NCI-H1417 treated with DMSO at 0.1 percent for 48 hours (cell line): ENCODE results near the gene ZBTB45.

Source experiments
- DNase-seq: peaks from one replicate; lab custom pipeline; 2025; lab: John Stamatoyannopoulos, UW

Gene ZBTB45

GRCh38 chr19:58538257-58539168 lies 18.9 kb upstream of the ZBTB45 start:
- peak; percentile 1 for DNase-seq

- DNase-seq = no peak
Measured at GRCh38 chr19:58536852-58537798, 17.5 kb upstream of the ZBTB45 start.

GRCh38 chr19:58535857-58536256 lies 16.2 kb upstream of the ZBTB45 start:
- no peak for DNase-seq

- no peak for DNase-seq
Measured at GRCh38 chr19:58531034-58531840, 11.6 kb upstream of the ZBTB45 start.

- DNase-seq = no peak
Measured at GRCh38 chr19:58529405-58529804, 9.8 kb upstream of the ZBTB45 start.

- DNase-seq = no peak
Measured at GRCh38 chr19:58522709-58523108, 3.1 kb upstream of the ZBTB45 start.

- no peak for DNase-seq
Measured at GRCh38 chr19:58521651-58522050, 2.0 kb upstream of the ZBTB45 start.

- no peak for DNase-seq
Measured at GRCh38 chr19:58520257-58520599, 618 bp upstream of the ZBTB45 start.

GRCh38 chr19:58519087-58519354 lies 589 bp downstream of the ZBTB45 start:
- DNase-seq = peak; percentile 35

- no peak for DNase-seq
Measured at GRCh38 chr19:58518256-58519086, 1.1 kb downstream of the ZBTB45 start.

GRCh38 chr19:58516964-58517833 lies 2.4 kb downstream of the ZBTB45 start:
- DNase-seq = no peak

- no peak for DNase-seq
Measured at GRCh38 chr19:58516246-58516836, 3.3 kb downstream of the ZBTB45 start.

- no peak for DNase-seq
Measured at GRCh38 chr19:58515259-58515658, 4.4 kb downstream of the ZBTB45 start.

- DNase-seq = no peak
Measured at GRCh38 chr19:58514564-58515022, 5.0 kb downstream of the ZBTB45 start.

- DNase-seq = peak; percentile 13
Measured at GRCh38 chr19:58513694-58514563, 5.7 kb downstream of the ZBTB45 start.

- DNase-seq = no peak
Measured at GRCh38 chr19:58513213-58513693, 6.4 kb downstream of the ZBTB45 start.

- DNase-seq = no peak
Measured at GRCh38 chr19:58511353-58512208, 8.0 kb downstream of the ZBTB45 start, which contains the start of gene SLC27A5. Gene SLC27A5 (minus strand): TSS chr19:58511992. CDS start chr19:58511955, 37 bp downstream.
